IMR-90 (cell line): ENCODE results near the gene OR10H1. TPM values are rescaled to one million over a fixed set of nuclear protein-coding genes. Genes with fewer than 3 reads are reported as not detected.

ENCODE experiments used
- ATAC-seq: fragments of 200-7000 bp; cut with Tn5 transposase; 2 replicates; pipeline ENCODE4 v1.9.1; 2020; ENCODE audit warnings: low read depth, mild to moderate bottlenecking, moderate library complexity
- BruUV-seq: library from RNA; stranded (reverse); fragments of 400-500 nt; replicated peaks from 2 replicates; lab custom pipeline; 2021; lab: Mats Ljungman, UMichigan
- CTCF ChIA-PET: fragments of 300-600 bp; formaldehyde crosslinking; extraction: SDS; loops from one replicate; lab custom pipeline; 2021; ENCODE audit warnings: antibody characterized with exemption; lab: Yijun Ruan, JAX
- POLR2A ChIA-PET: fragments of 300-600 bp; sonication (Branson Sonifier 250); formaldehyde crosslinking; loops from one replicate; lab custom pipeline; 2022; ENCODE audit warnings: antibody characterized with exemption; ENCODE audit not compliant: unreplicated experiment; lab: Charles Lee
- DNase-seq: peaks from one replicate; pipeline ENCODE4 v3.0.0; 2013
- H2AFZ ChIP-seq: replicated peaks from 2 replicates; pipeline ENCODE3; 2013; ENCODE audit warnings: low read length, mild to moderate bottlenecking; ENCODE audit not compliant: poor library complexity
- H2AK5ac ChIP-seq: 2 replicates; pipeline ENCODE4 v1.6.1; 2013; ENCODE audit warnings: low read depth, low read length, inconsistent platforms
- H2AK9ac ChIP-seq: replicated peaks from 2 replicates; pipeline ENCODE3; 2013; ENCODE audit warnings: mild to moderate bottlenecking, low read depth, low read length, moderate library complexity; ENCODE audit not compliant: poor library complexity
- H2BK120ac ChIP-seq: 2 replicates; pipeline ENCODE4 v1.6.1; 2013; ENCODE audit warnings: low read depth, low read length, inconsistent platforms
- H2BK15ac ChIP-seq: 3 replicates; pipeline ENCODE4 v1.6.1; 2013; ENCODE audit warnings: low read depth, low read length, inconsistent platforms
- H2BK20ac ChIP-seq: 2 replicates; pipeline ENCODE4 v1.6.1; 2013; ENCODE audit warnings: low read depth, mild to moderate bottlenecking, inconsistent platforms, low read length, moderate library complexity
- H2BK5ac ChIP-seq: 2 replicates; pipeline ENCODE4 v1.6.1; 2013; ENCODE audit warnings: mild to moderate bottlenecking, low read depth, low read length, inconsistent platforms; ENCODE audit not compliant: poor library complexity, severe bottlenecking
- H3K14ac ChIP-seq: replicated peaks from 2 replicates; pipeline ENCODE4 v1.6.1; 2013; ENCODE audit warnings: low read depth, low read length, inconsistent platforms
- H3K18ac ChIP-seq: 2 replicates; pipeline ENCODE4 v1.6.1; 2013; ENCODE audit warnings: low read depth, low read length, control low read depth
- H3K23ac ChIP-seq: 2 replicates; pipeline ENCODE4 v1.6.1; 2013; ENCODE audit warnings: low read depth, low read length, inconsistent platforms
- H3K27ac ChIP-seq: 2 replicates; pipeline ENCODE4 v1.5.1; 2013; ENCODE audit warnings: mild to moderate bottlenecking, control low read depth, low read length; ENCODE audit not compliant: insufficient read depth
- H3K27me3 ChIP-seq: 2 replicates; pipeline ENCODE4 v1.6.1; 2013; ENCODE audit warnings: low read length; ENCODE audit not compliant: control insufficient read depth, insufficient read depth
- H3K36me3 ChIP-seq: 2 replicates; pipeline ENCODE4 v1.6.1; 2013; ENCODE audit warnings: low read length, mixed read lengths; ENCODE audit not compliant: control insufficient read depth, insufficient read depth
- H3K4ac ChIP-seq: 2 replicates; pipeline ENCODE4 v1.6.1; 2013; ENCODE audit warnings: low read depth, low read length, inconsistent platforms
- H3K4me1 ChIP-seq: 2 replicates; pipeline ENCODE4 v1.6.1; 2013; ENCODE audit warnings: low read length, mixed read lengths; ENCODE audit not compliant: control insufficient read depth, insufficient read depth
- H3K4me2 ChIP-seq: 2 replicates; pipeline ENCODE4 v1.6.1; 2013; ENCODE audit warnings: low read depth, mild to moderate bottlenecking, control low read depth, low read length, moderate library complexity
- H3K4me3 ChIP-seq: 2 replicates; pipeline ENCODE4 v1.5.1; 2013; ENCODE audit warnings: low read depth, mild to moderate bottlenecking, control low read depth, low read length, moderate library complexity; ENCODE audit not compliant: insufficient read depth
- H3K56ac ChIP-seq: 2 replicates; pipeline ENCODE4 v1.6.1; 2013; ENCODE audit warnings: low read length, inconsistent platforms; ENCODE audit not compliant: insufficient read depth; ENCODE audit errors: extremely low read depth
- H3K79me1 ChIP-seq, 2 experiments: 2 replicates each; pipeline ENCODE4 v1.6.1; 2013; ENCODE audit warnings: low read length in 2 of 2, inconsistent platforms in 1 of 2, low read depth in 1 of 2
- H3K9ac ChIP-seq: 2 replicates; pipeline ENCODE4 v1.6.1; 2013; ENCODE audit warnings: low read depth, low read length, control low read depth
- H3K9me1 ChIP-seq: 2 replicates; pipeline ENCODE4 v1.6.1; 2013; ENCODE audit warnings: low read length, inconsistent platforms; ENCODE audit not compliant: insufficient read depth
- H3K9me3 ChIP-seq: 2 replicates; pipeline ENCODE4 v1.6.1; 2013; ENCODE audit warnings: low read length; ENCODE audit not compliant: control insufficient read depth, insufficient read depth
- H4K20me1 ChIP-seq: 2 replicates; pipeline ENCODE4 v1.6.1; 2013; ENCODE audit warnings: low read length, inconsistent platforms; ENCODE audit not compliant: insufficient read depth
- H4K5ac ChIP-seq: 2 replicates; pipeline ENCODE4 v1.6.1; 2013; ENCODE audit warnings: mild to moderate bottlenecking, low read depth, low read length, control low read depth
- H4K8ac ChIP-seq, 2 experiments: 2 replicates each; pipeline ENCODE4 v1.6.1; 2013; ENCODE audit warnings: low read depth in 2 of 2, low read length in 2 of 2, control low read depth in 1 of 2, inconsistent platforms in 1 of 2
- H4K91ac ChIP-seq: 2 replicates; pipeline ENCODE4 v1.6.1; 2013; ENCODE audit warnings: low read depth, low read length, inconsistent platforms; ENCODE audit not compliant: insufficient read depth
- BHLHE40 ChIP-seq: fragments of 150-350 bp; IDR thresholded peaks from 2 replicates; pipeline ENCODE4 v1.6.1; 2016; ENCODE audit warnings: mild to moderate bottlenecking, low read depth, low read length
- CEBPB ChIP-seq: IDR thresholded peaks from 2 replicates; pipeline ENCODE4 v1.6.1; 2012; ENCODE audit warnings: low read depth, low read length, improper control_type of control experiment
- CHD1 ChIP-seq: IDR thresholded peaks from 2 replicates; pipeline ENCODE4 v1.6.1; 2012; ENCODE audit warnings: low read depth, low read length, improper control_type of control experiment
- FOS ChIP-seq: fragments of 150-350 bp; IDR thresholded peaks from 2 replicates; pipeline ENCODE4 v1.6.1; 2016; ENCODE audit warnings: low read depth, low read length
- MAFK ChIP-seq: IDR thresholded peaks from 2 replicates; pipeline ENCODE4 v1.6.1; 2012; ENCODE audit warnings: low read depth, low read length, improper control_type of control experiment
- MAZ ChIP-seq: IDR thresholded peaks from 2 replicates; pipeline ENCODE4 v1.6.1; 2012; ENCODE audit warnings: low read depth, mild to moderate bottlenecking, low read length, improper control_type of control experiment, moderate library complexity, borderline replicate concordance
- MXI1 ChIP-seq: IDR thresholded peaks from 2 replicates; pipeline ENCODE4 v1.6.1; 2012; ENCODE audit warnings: low read depth, mild to moderate bottlenecking, low read length, moderate library complexity, borderline replicate concordance
- NFE2L2 ChIP-seq: fragments of 150-350 bp; IDR thresholded peaks from 2 replicates; pipeline ENCODE4 v1.6.1; 2016; ENCODE audit warnings: low read depth, mild to moderate bottlenecking, low read length
- POLR2A ChIP-seq: IDR thresholded peaks from 2 replicates; pipeline ENCODE4 v1.6.1; 2012; ENCODE audit warnings: mild to moderate bottlenecking, low read depth, low read length
- RAD21 ChIP-seq: IDR thresholded peaks from 2 replicates; pipeline ENCODE4 v1.6.1; 2012; ENCODE audit warnings: low read length, improper control_type of control experiment
- RCOR1 ChIP-seq: IDR thresholded peaks from 2 replicates; pipeline ENCODE4 v1.6.1; 2012; ENCODE audit warnings: mild to moderate bottlenecking, low read length, improper control_type of control experiment; ENCODE audit not compliant: insufficient replicate concordance
- RFX5 ChIP-seq: IDR thresholded peaks from 2 replicates; pipeline ENCODE4 v1.8.0; 2012; ENCODE audit warnings: low read depth, mild to moderate bottlenecking, low read length, moderate library complexity
- SMC3 ChIP-seq: fragments of 150-350 bp; IDR thresholded peaks from 2 replicates; pipeline ENCODE4 v1.6.1; 2016; ENCODE audit warnings: low read depth, mild to moderate bottlenecking, antibody characterized with exemption, low read length, moderate library complexity
- WGBS, 2 experiments: methylation state at CpG; one replicate each; pipeline versions ENCODE4 v1.1.5 to v1.1.7; 2013; ENCODE audit warnings: missing lambda C conversion rate in 2 of 2; ENCODE audit not compliant: insufficient read length in 1 of 2; ENCODE audit errors: extremely low coverage in 2 of 2; 5-methylcytosine and 5-hydroxymethylcytosine counted together
- dilution Hi-C: fragments of 300-500 bp; cut with HindIII; formaldehyde crosslinking; loops from one replicate; pipeline ENCODE4 v1.14.3; 2018; ENCODE audit warnings: low sequenced_read_pairs; ENCODE audit not compliant: unreplicated experiment
- in situ Hi-C: fragments of 300-500 bp; cut with MboI; formaldehyde crosslinking; loops from 3 replicates; pipeline ENCODE4 v1.14.3; 2019; ENCODE audit warnings: low sequenced_read_pairs, inconsistent platforms, mixed read lengths
- intact Hi-C: fragments of 100-400 bp; cut with micrococcal nuclease; formaldehyde crosslinking; loops from 2 replicates; pipeline ENCODE4 v1.10.0; 2022
- polyA plus RNA-seq, 3 experiments: library from polyadenylated mRNA; depleted of rRNA; stranded (reverse); fragments of >200 nt; gene quantifications; 2 replicates each; pipeline ENCODE4 v1.2.3, GENCODE V29; 2012; ENCODE audit warnings: low replicate concordance in 1 of 3
- total RNA-seq: library from RNA; depleted of rRNA; stranded (reverse); fragments of >200 nt; gene quantifications from 2 replicates; pipeline ENCODE4 v1.2.3, GENCODE V29; 2012
- TF ChIP-seq, protein P1 (sequence below): fragments of 150-350 bp; IDR thresholded peaks from 2 replicates; pipeline ENCODE4 v1.6.1; 2016; ENCODE audit warnings: low read depth, mild to moderate bottlenecking, low read length, moderate library complexity, borderline replicate concordance
- TF ChIP-seq, protein P2 (sequence below): fragments of 150-350 bp; IDR thresholded peaks from 2 replicates; pipeline ENCODE4 v1.6.1; 2017; ENCODE audit warnings: mild to moderate bottlenecking, antibody characterized with exemption, low read length, low read depth
- TF ChIP-seq, protein P3 (sequence below): conservative IDR thresholded peaks from 2 replicates; pipeline ENCODE4 v1.5.1; 2012; ENCODE audit warnings: mild to moderate bottlenecking, low read depth, low read length, improper control_type of control experiment

Gene OR10H1
- total and polyA plus RNA-seq, 2 of the 4 experiments (the other 2 are of a cell fraction) = not detected

DNA sequence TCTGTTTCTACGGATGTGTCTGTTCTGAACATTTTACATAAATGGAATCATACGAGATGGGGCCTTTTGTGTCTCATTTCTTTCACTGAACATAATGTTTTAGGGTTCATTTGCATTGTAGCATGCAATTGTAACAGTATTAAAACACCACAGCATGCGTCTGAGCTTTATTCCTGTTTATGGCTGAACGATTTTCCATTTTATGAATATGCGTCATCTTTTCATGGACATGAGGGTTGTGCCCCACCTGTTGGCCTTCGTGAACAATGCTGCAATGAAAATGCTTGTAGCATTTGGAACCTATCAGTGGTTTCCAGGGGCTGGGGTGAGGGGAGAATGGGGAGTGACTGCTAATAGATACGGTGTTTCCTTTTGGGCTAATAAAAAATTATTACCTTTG lies 5.1 kb downstream of the OR10H1 start:
- ATAC-seq = no peak
- Histone ChIP-seq H3K4me3 (no peak overlapping the region), H2AK5ac (no peak overlapping the region), H3K27me3 (no peaks in the 10 kb centered on the region), H3K23ac (no peak overlapping the region), H3K18ac (no peak overlapping the region), H3K9ac (no peak overlapping the region), H3K36me3 (no peaks in the 10 kb centered on the region), H4K20me1 (no peaks in the 10 kb centered on the region), H4K5ac (no peak overlapping the region), H2BK5ac (no peak overlapping the region), H3K27ac (no peak overlapping the region), H3K56ac (no peak overlapping the region), H3K4me1 (no peaks in the 10 kb centered on the region), H3K79me1 (no peaks in the 10 kb centered on the region), H3K9me1 (no peaks in the 10 kb centered on the region), H4K91ac (no peak overlapping the region), H2BK15ac (no peak overlapping the region), H2AFZ (no peak overlapping the region), H2BK120ac (no peak overlapping the region), H4K8ac (no peak overlapping the region), H2BK20ac (no peak overlapping the region), H3K4me2 (no peak overlapping the region), H3K4ac (no peak overlapping the region), H3K9me3 (peaks cover 12% of the 10 kb centered on the region; the same call in 1 of the 2 replicates), H3K14ac (no peak overlapping the region), H2AK9ac (no peak overlapping the region)
- in situ Hi-C loops (no loop called here), intact Hi-C loops (no loop called here), dilution Hi-C loops (no loop called here)
- no TSS peak for BruUV-seq
- TF ChIP-seq CEBPB = no peak
- TF ChIP-seq RFX5 = no peak
- TF ChIP-seq SMC3 = no peak
- no peak for TF ChIP-seq RAD21
- TF ChIP-seq, protein P1, sequence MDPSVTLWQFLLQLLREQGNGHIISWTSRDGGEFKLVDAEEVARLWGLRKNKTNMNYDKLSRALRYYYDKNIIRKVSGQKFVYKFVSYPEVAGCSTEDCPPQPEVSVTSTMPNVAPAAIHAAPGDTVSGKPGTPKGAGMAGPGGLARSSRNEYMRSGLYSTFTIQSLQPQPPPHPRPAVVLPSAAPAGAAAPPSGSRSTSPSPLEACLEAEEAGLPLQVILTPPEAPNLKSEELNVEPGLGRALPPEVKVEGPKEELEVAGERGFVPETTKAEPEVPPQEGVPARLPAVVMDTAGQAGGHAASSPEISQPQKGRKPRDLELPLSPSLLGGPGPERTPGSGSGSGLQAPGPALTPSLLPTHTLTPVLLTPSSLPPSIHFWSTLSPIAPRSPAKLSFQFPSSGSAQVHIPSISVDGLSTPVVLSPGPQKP = no peak
- no peak for TF ChIP-seq FOS
- TF ChIP-seq POLR2A = no peak
- no peak for TF ChIP-seq CHD1
- TF ChIP-seq, protein P2, sequence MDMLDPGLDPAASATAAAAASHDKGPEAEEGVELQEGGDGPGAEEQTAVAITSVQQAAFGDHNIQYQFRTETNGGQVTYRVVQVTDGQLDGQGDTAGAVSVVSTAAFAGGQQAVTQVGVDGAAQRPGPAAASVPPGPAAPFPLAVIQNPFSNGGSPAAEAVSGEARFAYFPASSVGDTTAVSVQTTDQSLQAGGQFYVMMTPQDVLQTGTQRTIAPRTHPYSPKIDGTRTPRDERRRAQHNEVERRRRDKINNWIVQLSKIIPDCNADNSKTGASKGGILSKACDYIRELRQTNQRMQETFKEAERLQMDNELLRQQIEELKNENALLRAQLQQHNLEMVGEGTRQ = no peak
- no peak for TF ChIP-seq MAZ
- TF ChIP-seq, protein P3, sequence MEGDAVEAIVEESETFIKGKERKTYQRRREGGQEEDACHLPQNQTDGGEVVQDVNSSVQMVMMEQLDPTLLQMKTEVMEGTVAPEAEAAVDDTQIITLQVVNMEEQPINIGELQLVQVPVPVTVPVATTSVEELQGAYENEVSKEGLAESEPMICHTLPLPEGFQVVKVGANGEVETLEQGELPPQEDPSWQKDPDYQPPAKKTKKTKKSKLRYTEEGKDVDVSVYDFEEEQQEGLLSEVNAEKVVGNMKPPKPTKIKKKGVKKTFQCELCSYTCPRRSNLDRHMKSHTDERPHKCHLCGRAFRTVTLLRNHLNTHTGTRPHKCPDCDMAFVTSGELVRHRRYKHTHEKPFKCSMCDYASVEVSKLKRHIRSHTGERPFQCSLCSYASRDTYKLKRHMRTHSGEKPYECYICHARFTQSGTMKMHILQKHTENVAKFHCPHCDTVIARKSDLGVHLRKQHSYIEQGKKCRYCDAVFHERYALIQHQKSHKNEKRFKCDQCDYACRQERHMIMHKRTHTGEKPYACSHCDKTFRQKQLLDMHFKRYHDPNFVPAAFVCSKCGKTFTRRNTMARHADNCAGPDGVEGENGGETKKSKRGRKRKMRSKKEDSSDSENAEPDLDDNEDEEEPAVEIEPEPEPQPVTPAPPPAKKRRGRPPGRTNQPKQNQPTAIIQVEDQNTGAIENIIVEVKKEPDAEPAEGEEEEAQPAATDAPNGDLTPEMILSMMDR = no peak
- no peak for TF ChIP-seq NFE2L2
- no peak for TF ChIP-seq MXI1
- no peak for TF ChIP-seq MAFK
- TF ChIP-seq RCOR1 = no peak
- no peak for TF ChIP-seq BHLHE40
- POLR2A ChIA-PET = no interaction called here
- WGBS, 2 experiments = 51% methylated on average over 3 of the region's 7 CpGs; no CpG with 5 or more reads in 1 of the 2 experiments
- CTCF ChIA-PET = no interaction called here
- no peak for DNase-seq
